ENCODE results near the gene ALDH1L1.

Gene ALDH1L1

GRCh38 chr3:126117786-126118185 is 62.6 kb downstream of the ALDH1L1 start:
- Histone ChIP-seq H3K36me3 (ENCODE audit: insufficient read depth, low read length) (no peaks in the 10 kb centered on the region), H3K9me3 (ENCODE audit: control insufficient read depth, insufficient read depth, low read length) (no peaks in the 10 kb centered on the region), H3K9ac (ENCODE audit: low read depth, low read length) (no peak overlapping the region)

GRCh38 chr3:126117212-126117611 is 63.2 kb downstream of the ALDH1L1 start:
- Histone ChIP-seq H3K9ac (ENCODE audit: low read depth, low read length) (no peak overlapping the region), H3K4me1 (ENCODE audit: insufficient read depth, low read length) (no peaks in the 10 kb centered on the region), H3K36me3 (ENCODE audit: insufficient read depth, low read length) (no peaks in the 10 kb centered on the region), H3K9me3 (ENCODE audit: control insufficient read depth, insufficient read depth, low read length) (no peaks in the 10 kb centered on the region)

More at GRCh38 chr3:126117786-126118185, 62.6 kb downstream of the ALDH1L1 start:
- no peaks in the 10 kb centered on the region for H3K4me1 ChIP-seq (ENCODE audit: insufficient read depth, low read length)

- Histone ChIP-seq H3K9ac (ENCODE audit: low read depth, low read length) (no peak overlapping the region), H3K9me3 (ENCODE audit: control insufficient read depth, insufficient read depth, low read length) (no peaks in the 10 kb centered on the region), H3K4me1 (ENCODE audit: insufficient read depth, low read length) (no peaks in the 10 kb centered on the region), H3K36me3 (ENCODE audit: insufficient read depth, low read length) (no peaks in the 10 kb centered on the region)
Observed at GRCh38 chr3:126116526-126116925, 63.9 kb downstream of the ALDH1L1 start.

- Histone ChIP-seq H3K9me3 (ENCODE audit: control insufficient read depth, insufficient read depth, low read length) (no peaks in the 10 kb centered on the region), H3K36me3 (ENCODE audit: insufficient read depth, low read length) (no peaks in the 10 kb centered on the region), H3K9ac (ENCODE audit: low read depth, low read length) (no peak overlapping the region), H3K4me1 (ENCODE audit: insufficient read depth, low read length) (no peaks in the 10 kb centered on the region)
Observed at GRCh38 chr3:126114443-126115386, 65.7 kb downstream of the ALDH1L1 start.

GRCh38 chr3:126113733-126114442 is 66.5 kb downstream of the ALDH1L1 start:
- H3K36me3 ChIP-seq (ENCODE audit: insufficient read depth, low read length) = no peaks in the 10 kb centered on the region
- H3K4me1 ChIP-seq (ENCODE audit: insufficient read depth, low read length) = no peaks in the 10 kb centered on the region
- no peak overlapping the region for H3K9ac ChIP-seq (ENCODE audit: low read depth, low read length)
- no peaks in the 10 kb centered on the region for H3K9me3 ChIP-seq (ENCODE audit: control insufficient read depth, insufficient read depth, low read length)

- Histone ChIP-seq H3K9ac (ENCODE audit: low read depth, low read length) (no peak overlapping the region), H3K9me3 (ENCODE audit: control insufficient read depth, insufficient read depth, low read length) (no peaks in the 10 kb centered on the region), H3K36me3 (ENCODE audit: insufficient read depth, low read length) (no peaks in the 10 kb centered on the region), H3K4me1 (ENCODE audit: insufficient read depth, low read length) (no peaks in the 10 kb centered on the region)
Observed at GRCh38 chr3:126113238-126113555, 67.2 kb downstream of the ALDH1L1 start.

GRCh38 chr3:126112531-126113237 is 67.7 kb downstream of the ALDH1L1 start:
- Histone ChIP-seq H3K9ac (ENCODE audit: low read depth, low read length) (no peak overlapping the region), H3K36me3 (ENCODE audit: insufficient read depth, low read length) (no peaks in the 10 kb centered on the region)

GRCh38 chr3:126111566-126112475 is 68.6 kb downstream of the ALDH1L1 start:
- no peak overlapping the region for H3K9ac ChIP-seq (ENCODE audit: low read depth, low read length)
- no peaks in the 10 kb centered on the region for H3K9me3 ChIP-seq (ENCODE audit: control insufficient read depth, insufficient read depth, low read length)
- H3K4me1 ChIP-seq (ENCODE audit: insufficient read depth, low read length) = no peaks in the 10 kb centered on the region
- no peaks in the 10 kb centered on the region for H3K36me3 ChIP-seq (ENCODE audit: insufficient read depth, low read length)

More at GRCh38 chr3:126112531-126113237, 67.7 kb downstream of the ALDH1L1 start:
- Histone ChIP-seq H3K4me1 (ENCODE audit: insufficient read depth, low read length) (no peaks in the 10 kb centered on the region), H3K9me3 (ENCODE audit: control insufficient read depth, insufficient read depth, low read length) (no peaks in the 10 kb centered on the region)

- Histone ChIP-seq H3K9me3 (ENCODE audit: control insufficient read depth, insufficient read depth, low read length) (no peaks in the 10 kb centered on the region), H3K36me3 (ENCODE audit: insufficient read depth, low read length) (no peaks in the 10 kb centered on the region), H3K9ac (ENCODE audit: low read depth, low read length) (no peak overlapping the region), H3K4me1 (ENCODE audit: insufficient read depth, low read length) (no peaks in the 10 kb centered on the region)
Observed at GRCh38 chr3:126111126-126111551, 69.2 kb downstream of the ALDH1L1 start.

- H3K4me1 ChIP-seq (ENCODE audit: insufficient read depth, low read length) = no peaks in the 10 kb centered on the region
- no peaks in the 10 kb centered on the region for H3K36me3 ChIP-seq (ENCODE audit: insufficient read depth, low read length)
- no peak overlapping the region for H3K9ac ChIP-seq (ENCODE audit: low read depth, low read length)
- H3K9me3 ChIP-seq (ENCODE audit: control insufficient read depth, insufficient read depth, low read length) = no peaks in the 10 kb centered on the region
Observed at GRCh38 chr3:126110431-126111125, 69.8 kb downstream of the ALDH1L1 start.

GRCh38 chr3:126109880-126110235 is 70.5 kb downstream of the ALDH1L1 start:
- no peaks in the 10 kb centered on the region for H3K4me1 ChIP-seq (ENCODE audit: insufficient read depth, low read length)
- no peaks in the 10 kb centered on the region for H3K36me3 ChIP-seq (ENCODE audit: insufficient read depth, low read length)
- no peak overlapping the region for H3K9ac ChIP-seq (ENCODE audit: low read depth, low read length)

GRCh38 chr3:126109146-126109879 is 71.1 kb downstream of the ALDH1L1 start:
- no peaks in the 10 kb centered on the region for H3K36me3 ChIP-seq (ENCODE audit: insufficient read depth, low read length)
- H3K9me3 ChIP-seq (ENCODE audit: control insufficient read depth, insufficient read depth, low read length) = no peaks in the 10 kb centered on the region
- H3K4me1 ChIP-seq (ENCODE audit: insufficient read depth, low read length) = no peaks in the 10 kb centered on the region
- H3K9ac ChIP-seq (ENCODE audit: low read depth, low read length) = no peak overlapping the region

More at GRCh38 chr3:126109880-126110235, 70.5 kb downstream of the ALDH1L1 start:
- H3K9me3 ChIP-seq (ENCODE audit: control insufficient read depth, insufficient read depth, low read length) = no peaks in the 10 kb centered on the region

GRCh38 chr3:126108676-126109050 is 71.7 kb downstream of the ALDH1L1 start:
- no peaks in the 10 kb centered on the region for H3K36me3 ChIP-seq (ENCODE audit: insufficient read depth, low read length)
- H3K9ac ChIP-seq (ENCODE audit: low read depth, low read length) = no peak overlapping the region
- H3K9me3 ChIP-seq (ENCODE audit: control insufficient read depth, insufficient read depth, low read length) = no peaks in the 10 kb centered on the region
- no peaks in the 10 kb centered on the region for H3K4me1 ChIP-seq (ENCODE audit: insufficient read depth, low read length)

Measured in ES-I3 (cell line).